Urothelium cell line (cell line): ENCODE data around the gene MSI2.
A peak's percentile ranks its signal among the peaks of the same experiment; 100 is the strongest.

Experiments
- DNase-seq: peaks from one replicate; pipeline ENCODE4 v3.0.0; 2011; ENCODE audit warnings: low spot score, mixed read lengths
- FAIRE-seq: peaks from 2 replicates; lab custom pipeline; 2011; peaks lifted over from hg19 to GRCh38; lab: Jason Lieb, UNC

Gene MSI2

GRCh38 chr17:57544834-57545463, 288.6 kb downstream of the MSI2 start:
- FAIRE-seq (peak; percentile 42), DNase-seq (no peak)

- FAIRE-seq, result no peak
- no peak for DNase-seq
Measured at GRCh38 chr17:57545731-57546342, 289.5 kb downstream of the MSI2 start.

GRCh38 chr17:57548421-57549410, 292.4 kb downstream of the MSI2 start:
- peak; percentile 34 for DNase-seq
- no peak for FAIRE-seq

DNA sequence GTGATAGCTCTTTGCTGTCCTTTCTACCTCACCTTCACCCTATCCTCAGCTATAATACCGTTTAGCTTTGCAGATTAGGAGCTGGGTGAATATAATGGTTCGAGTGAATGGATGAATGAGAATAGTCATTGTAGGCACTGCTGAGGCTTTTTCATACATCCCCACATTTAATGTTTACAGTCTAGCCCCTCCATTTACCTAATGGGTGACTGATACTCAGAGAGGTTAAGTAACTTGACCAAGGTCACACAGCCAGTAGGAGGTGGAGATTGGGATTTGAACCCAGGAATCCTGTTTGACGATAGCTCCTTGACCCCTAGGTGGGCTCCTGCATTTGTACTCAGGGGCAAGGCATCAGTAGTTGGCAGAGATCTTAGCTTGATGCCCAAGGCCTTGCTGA, 293.1 kb downstream of the MSI2 start:
- FAIRE-seq (peak; percentile 65), DNase-seq (no peak)

DNA sequence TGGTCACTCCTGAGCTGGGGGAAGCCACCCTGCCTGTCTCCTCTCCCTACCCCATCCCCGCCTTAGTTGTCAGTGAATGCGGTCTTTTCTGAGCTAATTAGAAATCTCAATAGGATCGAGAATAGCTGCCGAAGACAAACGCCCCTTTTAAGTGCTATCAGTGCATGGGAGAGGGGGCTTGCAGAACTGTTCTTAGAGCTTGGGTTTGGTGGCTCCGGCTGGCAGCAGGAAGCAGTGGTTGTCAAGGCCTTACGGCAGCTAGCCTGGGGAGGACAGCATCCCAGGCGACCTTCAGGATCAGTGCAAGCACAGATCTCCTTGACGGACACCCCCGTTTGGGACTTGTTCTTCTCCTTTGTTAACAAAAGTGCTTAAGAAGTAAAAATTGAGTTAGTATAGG, 293.7 kb downstream of the MSI2 start:
- no peak for DNase-seq
- FAIRE-seq, result no peak

GRCh38 chr17:57550668-57551315, 294.5 kb downstream of the MSI2 start:
- DNase-seq, result no peak
- no peak for FAIRE-seq

GRCh38 chr17:57551321-57552079, 295.2 kb downstream of the MSI2 start:
- DNase-seq, result no peak
- FAIRE-seq, result peak; percentile 50

GRCh38 chr17:57552114-57552624, 295.8 kb downstream of the MSI2 start:
- FAIRE-seq (no peak), DNase-seq (no peak)

GRCh38 chr17:57553526-57553925, 297.2 kb downstream of the MSI2 start:
- FAIRE-seq, result no peak
- peak; percentile 72 for DNase-seq

DNA sequence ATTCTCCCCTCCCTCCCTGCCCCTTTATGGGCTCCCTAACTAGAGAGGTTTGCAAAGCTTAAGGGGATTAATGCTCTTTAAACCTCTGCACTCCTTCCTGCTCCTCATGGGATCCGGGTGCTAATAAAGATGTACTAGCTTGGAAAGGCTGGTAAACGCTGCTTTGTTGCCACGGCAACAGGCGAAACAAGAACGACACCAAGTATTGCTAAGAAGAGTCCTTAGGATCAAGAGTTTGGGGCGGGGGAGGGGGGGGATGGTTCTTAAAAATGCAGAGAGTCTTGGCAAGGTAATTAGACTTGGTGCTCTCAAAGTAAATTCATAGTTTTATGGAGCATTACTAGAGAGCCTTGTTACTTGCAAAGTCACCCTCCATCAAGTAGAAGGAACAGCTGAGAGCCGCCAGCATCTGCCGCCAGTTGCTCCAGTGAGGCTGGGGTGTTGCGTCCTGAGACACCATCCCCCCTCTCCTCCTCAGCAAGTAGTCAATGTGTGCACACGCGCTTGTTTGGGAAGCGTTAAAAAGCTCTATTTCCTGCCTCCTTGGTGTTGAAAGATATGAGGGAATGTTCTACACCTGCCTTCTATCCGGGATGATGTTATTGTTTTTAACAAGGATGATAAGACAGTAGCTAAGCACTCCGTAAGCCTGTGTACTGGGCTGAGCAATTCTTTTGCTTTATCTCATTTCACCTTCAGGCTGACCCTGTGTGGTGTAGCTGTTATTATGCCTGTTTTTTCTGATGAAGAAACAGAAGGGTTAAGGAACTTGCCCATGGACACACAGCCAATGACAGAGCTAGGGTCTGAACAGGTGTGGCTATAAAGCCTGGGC, 297.9 kb downstream of the MSI2 start:
- DNase-seq (peak; percentile 57), FAIRE-seq (peak; percentile 48)

DNA sequence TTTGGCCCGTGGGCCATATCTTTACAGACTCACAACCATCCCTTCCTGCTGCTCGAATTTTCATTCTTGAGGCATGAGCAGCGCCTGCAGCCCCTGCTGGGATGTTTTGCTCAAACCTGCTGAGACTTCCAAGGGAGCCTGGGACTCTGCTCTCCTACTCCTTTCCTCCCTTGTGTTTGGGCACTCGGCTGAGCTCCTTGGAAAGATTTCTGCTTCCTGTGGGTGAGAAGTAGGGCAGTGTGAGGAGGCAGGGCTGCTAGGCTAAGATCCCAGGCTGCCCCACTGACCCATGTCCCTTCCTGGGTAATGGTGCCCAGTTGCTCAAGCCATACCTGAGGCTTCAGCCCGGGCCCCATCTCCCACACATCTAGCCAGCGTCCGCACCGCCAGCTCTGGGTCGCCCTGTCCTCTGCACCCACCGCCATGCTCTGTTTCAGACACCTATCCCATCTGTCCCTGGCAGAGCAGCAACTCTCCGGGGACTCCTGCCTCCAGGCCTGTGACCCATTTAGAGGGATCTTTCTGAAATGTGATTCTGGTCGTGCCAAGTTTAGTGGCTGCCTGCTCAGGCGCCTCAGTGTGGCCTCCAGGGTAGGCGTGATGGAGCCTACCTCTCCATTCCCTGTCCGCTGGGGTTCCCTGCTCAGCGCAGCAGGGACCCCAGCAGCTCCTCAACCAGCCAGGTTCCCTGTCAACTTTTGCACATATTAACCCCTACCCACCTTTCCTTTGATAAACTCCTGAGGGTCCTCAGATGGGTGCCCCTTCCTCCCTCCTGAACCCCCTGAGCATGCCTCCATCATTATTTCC, 298.7 kb downstream of the MSI2 start:
- FAIRE-seq, result no peak
- no peak for DNase-seq

GRCh38 chr17:57555636-57556175, 299.4 kb downstream of the MSI2 start:
- FAIRE-seq, result no peak
- DNase-seq, result no peak

- no peak for DNase-seq
Measured at GRCh38 chr17:57556320-57556719, 300.0 kb downstream of the MSI2 start.

DNA sequence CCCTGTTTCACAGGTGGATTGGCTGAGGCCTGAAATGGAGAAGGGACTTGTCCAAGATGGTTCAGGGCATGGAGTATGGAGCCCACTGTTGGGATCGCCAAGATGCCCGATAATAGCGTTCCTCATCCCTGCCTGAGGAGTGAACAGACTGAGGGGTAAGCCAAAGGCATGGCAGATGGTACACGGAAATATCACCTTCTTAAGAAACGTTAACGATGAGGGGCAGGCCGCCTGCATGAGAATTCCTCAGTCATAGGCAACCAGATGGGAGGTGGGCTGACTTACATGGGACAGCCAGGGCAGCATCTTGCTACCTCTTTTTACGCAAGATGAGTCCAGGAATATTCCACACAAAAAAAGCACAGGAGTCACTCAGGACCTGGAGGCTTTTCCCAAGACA, 300.7 kb downstream of the MSI2 start:
- no peak for DNase-seq
- FAIRE-seq, result peak; percentile 71

More at GRCh38 chr17:57556320-57556719, 300.0 kb downstream of the MSI2 start:
- peak; percentile 77 for FAIRE-seq

DNA sequence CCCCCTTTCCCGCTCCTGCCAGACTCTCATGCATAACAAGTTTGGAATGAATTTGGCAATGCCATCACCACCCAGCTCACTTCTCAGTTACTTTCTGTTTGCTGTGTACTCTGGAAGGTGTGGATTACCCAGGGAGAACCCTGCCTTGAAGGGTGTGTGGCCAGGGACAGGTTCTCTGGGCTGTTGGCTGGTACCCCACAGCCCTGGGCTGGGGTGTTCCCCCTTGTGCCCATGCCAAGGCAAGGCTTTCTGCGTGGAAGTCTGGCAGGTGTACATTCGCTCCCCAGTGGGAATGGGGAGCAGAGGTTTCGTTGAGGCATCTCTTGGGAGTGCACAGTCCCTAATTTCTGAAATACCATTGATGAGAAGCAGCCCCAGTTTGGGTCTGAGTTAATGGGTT, 301.1 kb downstream of the MSI2 start:
- DNase-seq, result peak; percentile 45
- no peak for FAIRE-seq

- DNase-seq (peak; percentile 97), FAIRE-seq (peak; percentile 97)
Measured at GRCh38 chr17:57557834-57558681, 301.7 kb downstream of the MSI2 start.

DNA sequence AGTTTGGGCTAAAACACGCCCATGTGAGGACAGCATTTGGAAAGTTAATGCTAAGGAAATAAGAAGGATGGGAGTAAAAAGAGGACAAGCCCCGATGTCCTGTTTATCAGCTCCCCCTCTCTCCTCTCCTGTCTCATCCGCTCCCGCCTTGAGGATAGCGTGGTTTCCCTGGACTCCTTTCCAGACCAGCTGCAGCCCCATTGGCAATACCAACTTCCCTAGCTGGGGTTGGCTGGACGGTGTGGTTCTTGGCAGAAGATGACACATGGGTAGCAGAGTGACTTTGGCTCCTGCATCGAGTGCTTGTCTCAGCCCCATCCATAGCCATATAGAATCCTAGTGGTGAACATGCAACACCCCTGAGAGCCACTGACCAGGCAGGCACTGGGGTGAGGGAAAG, 302.9 kb downstream of the MSI2 start:
- FAIRE-seq, result no peak
- DNase-seq, result no peak
